Body of pancreas (tissue), 4 donors: Measurements from ENCODE around the gene EEPD1. TPM values are rescaled to one million over a fixed set of nuclear protein-coding genes. Genes with fewer than 3 reads are reported as not detected.

Experiments
- ATAC-seq: fragments of 150-250 bp; one replicate; pipeline ENCODE4 v1.9.1; 2016
- DNase-seq, 4 donors: peaks; one replicate each; pipeline ENCODE4 v3.0.0-alpha.2; 2019
- H3K27ac ChIP-seq, 4 donors: fragments of 200-600 bp; sonication (generic); 1 replicate in 3 of 4; 2 replicates in 1 of 4; pipeline versions ENCODE4 v1.5.1 to v1.6.1; 2016 to 2019; ENCODE audit warnings: mild to moderate bottlenecking in 1 of 4, mixed read lengths in 1 of 4, moderate library complexity in 1 of 4
- H3K27me3 ChIP-seq, 2 donors: fragments of 200-600 bp; sonication (generic); one replicate each; pipeline ENCODE4 v1.6.0; 2016; ENCODE audit warnings: mild to moderate bottlenecking in 1 of 2
- H3K36me3 ChIP-seq, 2 donors: fragments of 200-600 bp; sonication (generic); replicated peaks in 1 of 2; 2 replicates each; pipeline ENCODE4 v1.5.1; 2016; ENCODE audit warnings: low read depth in 2 of 2; ENCODE audit not compliant: insufficient read depth in 1 of 2
- H3K4me1 ChIP-seq: fragments of 200-600 bp; sonication (generic); one replicate; pipeline ENCODE4 v1.6.0; 2016
- H3K4me3 ChIP-seq, 2 donors: fragments of 200-600 bp; sonication (generic); 1 replicate in 1 of 2; 2 replicates in 1 of 2; pipeline ENCODE4 v1.5.1; 2016 to 2019
- H3K9me3 ChIP-seq, 3 donors: fragments of 200-600 bp; sonication (generic); 1 replicate in 2 of 3; 2 replicates in 1 of 3; pipeline ENCODE4 v1.5.1; 2016
- POLR2A ChIP-seq, 3 donors: fragments of 450-650 bp; IDR thresholded peaks; one replicate each; pipeline ENCODE4 v1.6.1; 2016; ENCODE audit warnings: antibody characterized with exemption in 3 of 3, mild to moderate bottlenecking in 2 of 3
- WGBS, 2 donors: methylation state at CpG; one replicate each; pipeline ENCODE4 v1.1.5; 2017; 5-methylcytosine and 5-hydroxymethylcytosine counted together
- intact Hi-C: fragments of 100-400 bp; cut with DNase I; formaldehyde crosslinking; loops from one replicate; pipeline ENCODE4 v1.15.1; 2023
- total RNA-seq, 2 donors: library from RNA; depleted of rRNA; stranded (reverse); fragments of >200 nt; gene quantifications; one replicate each; pipeline ENCODE4 v1.1.0, GENCODE V29; 2016
- TF ChIP-seq, protein P1 (sequence below), 7 experiments: fragments of 450-650 bp in 4 of 7; fragments of 200-600 bp in 3 of 7; sonication (generic) in 3 of 7; IDR thresholded peaks; one replicate each; pipeline ENCODE4 v1.5.1; 2016 to 2019; ENCODE audit warnings: antibody characterized with exemption in 7 of 7

The EEPD1 gene
- total RNA-seq, 2 donors from 2014 or later: 13.5 to 24.1 TPM

DNA sequence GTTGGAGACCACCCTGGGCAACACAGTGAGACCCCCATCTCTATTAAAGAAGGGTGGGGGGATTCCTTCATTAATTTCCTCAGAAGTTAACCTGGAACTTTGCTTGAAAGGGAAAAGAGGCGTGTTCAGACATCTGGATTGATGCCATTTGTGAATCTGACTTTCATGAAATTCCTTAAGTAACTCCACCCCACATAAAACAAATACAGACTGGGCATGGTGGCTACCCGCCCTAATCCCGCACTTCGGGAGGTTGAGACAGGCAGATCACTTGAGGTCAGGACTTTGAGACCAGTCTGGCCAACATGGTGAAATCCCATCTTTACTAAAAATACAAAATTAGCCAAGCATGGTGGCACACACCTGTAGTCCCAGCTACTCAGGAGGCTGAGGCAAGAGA lies 75.0 kb downstream of the EEPD1 start:
- DNase-seq (no peak), ATAC-seq (no peak)
- intact Hi-C loops: no loop called here
- Histone ChIP-seq H3K4me1 (peaks cover 28% of the 10 kb centered on the region), H3K27me3 (no peaks in the 10 kb centered on the region), H3K36me3 (no peaks in the 10 kb centered on the region), H3K9me3 (no peaks in the 10 kb centered on the region), H3K27ac (no peak overlapping the region), H3K4me3 (no peak overlapping the region)
- TF ChIP-seq, protein P1, sequence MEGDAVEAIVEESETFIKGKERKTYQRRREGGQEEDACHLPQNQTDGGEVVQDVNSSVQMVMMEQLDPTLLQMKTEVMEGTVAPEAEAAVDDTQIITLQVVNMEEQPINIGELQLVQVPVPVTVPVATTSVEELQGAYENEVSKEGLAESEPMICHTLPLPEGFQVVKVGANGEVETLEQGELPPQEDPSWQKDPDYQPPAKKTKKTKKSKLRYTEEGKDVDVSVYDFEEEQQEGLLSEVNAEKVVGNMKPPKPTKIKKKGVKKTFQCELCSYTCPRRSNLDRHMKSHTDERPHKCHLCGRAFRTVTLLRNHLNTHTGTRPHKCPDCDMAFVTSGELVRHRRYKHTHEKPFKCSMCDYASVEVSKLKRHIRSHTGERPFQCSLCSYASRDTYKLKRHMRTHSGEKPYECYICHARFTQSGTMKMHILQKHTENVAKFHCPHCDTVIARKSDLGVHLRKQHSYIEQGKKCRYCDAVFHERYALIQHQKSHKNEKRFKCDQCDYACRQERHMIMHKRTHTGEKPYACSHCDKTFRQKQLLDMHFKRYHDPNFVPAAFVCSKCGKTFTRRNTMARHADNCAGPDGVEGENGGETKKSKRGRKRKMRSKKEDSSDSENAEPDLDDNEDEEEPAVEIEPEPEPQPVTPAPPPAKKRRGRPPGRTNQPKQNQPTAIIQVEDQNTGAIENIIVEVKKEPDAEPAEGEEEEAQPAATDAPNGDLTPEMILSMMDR (IDR thresholded peaks at IDR 0.05): no peak
- TF ChIP-seq POLR2A (IDR thresholded peaks at IDR 0.05): no peak
- 81 to 96% methylated on average over 4 of the region's 4 CpGs for WGBS, 2 donors

GRCh38 chr7:36231406-36231805 lies 78.4 kb downstream of the EEPD1 start:
- 90 to 93% methylated on average over 6 of the region's 6 CpGs for WGBS, 2 donors
- H3K4me3 ChIP-seq: no peak overlapping the region
- H3K36me3 ChIP-seq: no peaks in the 10 kb centered on the region
- no peak overlapping the region for H3K27ac ChIP-seq
- peaks cover 21% of the 10 kb centered on the region for H3K4me1 ChIP-seq
- TF ChIP-seq POLR2A (IDR thresholded peaks at IDR 0.05): no peak
- TF ChIP-seq, protein P1 (IDR thresholded peaks at IDR 0.05): no peak
- no peaks in the 10 kb centered on the region for H3K9me3 ChIP-seq
- no peaks in the 10 kb centered on the region for H3K27me3 ChIP-seq
- ATAC-seq: no peak
- intact Hi-C loops: no loop called here
- no peak for DNase-seq

- H3K4me3 ChIP-seq: no peak overlapping the region
- no peaks in the 10 kb centered on the region for H3K9me3 ChIP-seq
- H3K27me3 ChIP-seq: no peaks in the 10 kb centered on the region
- H3K36me3 ChIP-seq: no peaks in the 10 kb centered on the region
- WGBS, 2 donors: 15 to 32% methylated on average over 1 of the region's 1 CpG
- peaks cover 21% of the 10 kb centered on the region for H3K4me1 ChIP-seq
- ATAC-seq (no peak), DNase-seq (no peak)
- intact Hi-C loops: no loop called here
- peak overlapping the region in 3 of 4 donors; percentile 41 to 48 (median 48) for H3K27ac ChIP-seq
- TF ChIP-seq, protein P1 (IDR thresholded peaks at IDR 0.05): no peak
- TF ChIP-seq POLR2A (IDR thresholded peaks at IDR 0.05): no peak
Observed at GRCh38 chr7:36232555-36232954, 79.5 kb downstream of the EEPD1 start.

DNA sequence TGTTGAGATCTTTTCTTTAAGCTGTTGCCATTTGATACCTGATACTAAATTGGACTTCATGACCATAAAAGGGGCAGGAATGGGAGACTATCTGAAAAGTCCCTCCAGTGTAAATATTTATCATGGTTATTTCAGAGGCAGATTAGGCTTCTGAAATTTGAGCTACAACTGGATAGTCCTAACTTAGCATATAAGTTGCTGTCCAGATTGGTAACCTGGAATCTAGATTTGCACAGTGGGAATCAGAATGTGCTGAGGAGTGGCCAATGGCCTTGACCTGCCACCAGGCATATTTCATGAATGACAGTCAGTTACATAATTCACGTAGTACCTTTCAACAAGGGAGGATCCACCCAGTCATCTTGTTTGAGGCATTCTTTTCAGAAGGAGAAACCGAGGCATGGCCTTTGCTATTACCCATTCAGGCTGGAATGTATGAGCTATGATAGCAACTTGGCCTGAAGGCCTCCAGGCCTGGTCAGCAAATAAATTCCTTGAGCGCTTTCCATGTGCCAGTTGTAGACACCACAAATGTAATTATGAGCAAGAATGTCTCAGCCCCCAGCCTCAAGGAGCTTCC lies 80.0 kb downstream of the EEPD1 start:
- ATAC-seq (peak; percentile 48), DNase-seq (no peak)
- WGBS, 2 donors: 38% methylated on average over 3 of the region's 3 CpGs
- H3K36me3 ChIP-seq: no peaks in the 10 kb centered on the region
- TF ChIP-seq, protein P1 (IDR thresholded peaks at IDR 0.05): no peak
- TF ChIP-seq POLR2A (IDR thresholded peaks at IDR 0.05): no peak
- peaks cover 22% of the 10 kb centered on the region for H3K4me1 ChIP-seq
- no peaks in the 10 kb centered on the region for H3K27me3 ChIP-seq
- H3K4me3 ChIP-seq: no peak overlapping the region
- no peaks in the 10 kb centered on the region for H3K9me3 ChIP-seq
- intact Hi-C loops: no loop called here
- peak overlapping the region in 3 of 4 donors; percentile 41 to 48 (median 48) for H3K27ac ChIP-seq

- Histone ChIP-seq H3K36me3 (no peaks in the 10 kb centered on the region), H3K9me3 (no peaks in the 10 kb centered on the region), H3K27ac (no peak overlapping the region), H3K4me1 (peaks cover 28% of the 10 kb centered on the region), H3K27me3 (no peaks in the 10 kb centered on the region), H3K4me3 (no peak overlapping the region)
- no peak for TF ChIP-seq POLR2A (IDR thresholded peaks at IDR 0.05)
- TF ChIP-seq, protein P1 (IDR thresholded peaks at IDR 0.05): no peak
- intact Hi-C loops: no loop called here
- no peak for ATAC-seq
- 87 to 96% methylated on average over 20 to 29 of the region's 39 CpGs for WGBS, 2 donors
- no peak for DNase-seq
Observed at GRCh38 chr7:36236073-36236472, 83.0 kb downstream of the EEPD1 start.
